Activated T-cell treated with anti-CD3 and anti-CD28 coated beads for 1 hour (primary cell): Measurements from ENCODE around the gene SORCS2.

Experiments used
- DNase-seq: peaks from one replicate; pipeline ENCODE4 v3.0.0-alpha.2; 2020; ENCODE audit warnings: low read depth

The SORCS2 gene

DNA sequence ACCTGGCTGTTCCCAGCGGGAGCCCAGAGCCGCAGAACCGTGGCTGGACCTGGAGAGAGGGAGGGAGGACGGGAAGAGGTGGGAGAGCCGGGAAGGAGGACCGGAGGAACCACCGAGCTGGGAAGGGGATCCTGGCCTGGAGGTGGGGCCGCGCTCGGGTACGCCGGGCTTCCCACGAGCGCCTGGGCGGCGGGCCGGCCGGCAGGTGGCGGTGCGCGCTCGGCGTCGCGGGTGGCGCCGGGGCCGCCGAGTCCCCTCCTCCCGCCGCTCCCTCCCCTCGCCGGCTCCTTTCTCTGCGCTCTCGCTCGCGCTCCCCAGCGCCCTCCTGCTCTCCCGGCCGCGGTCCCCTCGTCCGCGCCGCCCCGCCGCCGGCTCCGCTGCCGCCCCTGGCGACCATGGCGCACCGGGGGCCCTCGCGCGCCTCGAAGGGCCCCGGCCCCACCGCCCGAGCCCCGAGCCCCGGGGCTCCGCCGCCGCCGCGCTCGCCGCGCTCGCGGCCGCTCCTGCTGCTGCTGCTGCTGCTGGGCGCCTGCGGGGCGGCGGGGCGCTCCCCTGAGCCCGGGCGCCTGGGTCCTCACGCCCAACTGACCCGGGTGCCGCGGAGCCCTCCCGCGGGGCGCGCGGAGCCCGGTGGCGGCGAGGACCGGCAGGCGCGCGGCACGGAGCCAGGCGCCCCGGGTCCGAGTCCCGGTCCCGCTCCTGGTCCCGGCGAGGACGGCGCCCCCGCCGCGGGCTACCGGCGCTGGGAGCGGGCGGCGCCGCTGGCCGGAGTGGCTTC, at the start of gene SORCS2:
SORCS2 (plus strand) TSS at position 287 of the 778 bp plus-strand sequence.
- peak; percentile 11 for DNase-seq

DNA sequence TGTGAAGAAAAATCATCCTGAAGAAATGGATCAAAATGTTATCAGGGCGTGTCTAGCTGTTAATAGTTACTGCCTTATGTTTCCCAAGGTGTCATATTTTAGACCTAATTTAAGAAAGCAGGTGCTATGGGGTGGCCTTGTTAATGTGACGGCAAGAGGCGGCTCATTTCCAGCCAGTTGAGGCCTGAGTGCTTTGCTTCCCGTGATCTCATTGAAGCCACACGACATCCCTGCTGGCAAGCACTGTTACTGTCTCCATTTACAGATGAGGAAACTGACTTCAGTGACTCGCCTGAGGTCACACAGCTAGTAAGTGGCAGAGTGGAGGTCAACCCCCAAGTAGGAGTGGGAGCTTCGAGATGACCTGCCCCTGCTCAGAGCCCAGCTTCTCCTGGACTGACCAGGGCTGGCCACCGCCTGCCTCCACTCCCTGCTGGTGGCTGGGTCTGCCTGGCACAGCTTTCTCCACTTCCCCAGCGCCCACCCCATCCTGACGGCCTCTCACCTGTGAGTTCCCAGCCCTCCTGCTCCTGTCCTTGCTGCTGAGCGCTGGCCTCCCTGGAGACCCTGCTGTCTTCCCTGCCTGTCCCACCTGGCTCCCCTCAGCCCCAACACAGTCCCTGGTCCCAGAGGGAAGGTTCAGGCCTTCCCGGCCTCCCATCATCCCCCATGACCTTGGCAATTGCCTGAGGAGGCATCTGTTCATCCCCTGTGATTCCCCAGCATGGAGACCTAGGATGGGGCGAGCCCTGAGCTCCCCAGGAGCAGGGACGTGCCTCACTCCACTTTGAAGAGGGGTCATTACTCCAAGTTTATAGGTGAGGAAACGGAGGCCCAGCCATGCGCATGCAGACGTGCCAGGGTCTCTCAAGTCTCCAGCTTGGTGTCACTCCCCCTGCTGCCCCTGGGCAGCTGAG, 47.7 kb upstream of the SORCS2 start:
- no peak for DNase-seq

DNA sequence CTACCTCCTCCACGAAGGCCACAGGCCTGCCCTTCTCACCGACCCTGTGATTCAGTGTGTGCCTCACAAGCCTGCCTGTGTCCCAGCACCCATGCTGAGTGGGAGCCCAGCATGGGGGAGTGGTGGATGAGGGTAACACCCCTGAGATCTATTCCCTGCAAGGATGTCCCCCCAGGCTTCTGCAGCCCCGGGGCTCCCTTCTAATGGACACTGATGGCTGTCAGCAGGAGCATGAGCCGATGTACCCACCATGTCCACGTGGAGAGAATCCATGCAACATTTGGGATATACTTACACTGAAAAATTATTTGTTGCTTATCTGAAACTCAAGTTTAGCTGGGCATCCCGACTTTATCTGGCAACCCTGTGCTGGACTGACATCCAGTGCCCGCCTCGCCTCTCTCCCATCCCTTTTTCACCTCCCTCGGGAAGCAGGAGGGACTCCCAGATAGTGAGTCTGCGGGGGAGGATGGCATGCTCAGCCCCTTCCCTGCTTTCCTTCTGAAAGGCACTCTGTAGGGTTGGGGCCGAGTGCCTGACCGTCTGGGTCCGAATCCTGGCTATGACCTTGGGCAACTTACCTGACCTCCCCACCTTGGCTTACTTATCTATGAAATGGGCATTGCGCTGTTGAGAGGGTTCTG, 46.9 kb upstream of the SORCS2 start:
- no peak for DNase-seq

DNA sequence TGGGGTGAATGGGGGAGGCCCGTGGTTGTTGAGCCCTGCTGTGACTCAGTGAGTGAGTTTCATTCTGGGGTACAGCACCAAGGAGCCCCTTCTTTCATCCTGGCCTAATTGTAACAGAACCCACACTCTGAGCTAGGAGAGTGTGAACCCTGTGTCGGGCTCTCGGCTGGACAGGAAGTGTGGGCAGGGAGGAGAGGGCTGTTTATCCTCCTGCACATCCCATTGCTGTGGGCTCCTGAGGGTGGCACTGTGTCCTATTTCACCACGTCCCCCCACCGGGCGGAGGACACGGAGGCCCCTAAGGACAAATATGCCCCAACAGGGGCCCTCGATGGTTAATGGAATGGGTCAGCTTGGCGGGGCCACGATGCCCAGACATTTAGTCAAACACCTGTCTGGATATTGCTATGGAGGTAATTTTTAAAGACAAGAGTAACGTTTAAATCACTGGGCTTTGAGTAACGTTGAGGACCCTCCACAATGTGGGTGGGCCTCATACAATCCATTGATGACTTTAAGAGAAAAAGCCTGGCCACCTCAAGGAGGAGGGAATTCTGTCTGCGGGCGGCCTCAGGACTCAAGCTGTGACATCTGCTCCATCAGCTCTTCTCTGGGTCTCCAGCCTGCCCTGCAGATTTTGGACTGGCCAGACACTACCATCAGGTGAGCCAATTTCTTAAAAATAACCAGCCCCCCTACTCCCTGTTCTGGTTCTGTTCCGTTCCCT, 46.1 kb upstream of the SORCS2 start:
- no peak for DNase-seq

DNA sequence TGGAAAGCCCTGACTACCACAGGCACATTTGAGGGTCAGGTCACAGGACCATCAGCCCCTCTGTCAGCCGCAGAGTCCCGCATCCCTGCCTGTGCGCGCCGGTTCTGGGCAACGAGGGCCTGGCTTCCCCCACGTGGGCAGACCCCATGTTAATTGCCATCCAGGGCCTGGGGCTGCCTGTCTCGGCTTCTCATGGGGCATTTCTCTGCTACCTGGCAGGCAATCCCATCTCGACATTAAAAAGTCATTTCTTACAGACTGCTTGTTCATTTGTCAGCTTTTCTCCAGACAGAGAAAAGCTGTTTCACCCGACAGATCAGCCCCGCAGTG, 45.6 kb upstream of the SORCS2 start:
- no peak for DNase-seq

DNA sequence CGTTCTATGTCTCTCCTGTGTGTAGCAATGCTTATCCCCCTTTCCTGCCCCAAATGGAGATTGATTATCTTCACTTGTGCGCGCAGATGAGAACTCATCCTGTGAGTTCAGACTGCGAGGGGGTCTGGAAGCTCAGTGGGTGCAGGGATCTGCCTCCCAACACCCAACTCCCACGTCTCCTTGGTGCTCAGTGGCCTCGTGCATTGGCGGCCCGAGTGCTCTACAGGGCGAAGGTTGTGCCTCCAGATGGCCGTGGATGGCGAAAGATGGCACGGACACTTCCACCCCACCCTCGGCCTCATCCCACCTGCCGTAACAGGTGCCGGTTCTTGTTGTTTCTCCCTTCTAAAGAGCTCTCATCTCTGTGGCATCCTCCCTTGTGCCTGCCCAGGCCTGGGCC, 45.1 kb upstream of the SORCS2 start:
- DNase-seq: no peak

DNA sequence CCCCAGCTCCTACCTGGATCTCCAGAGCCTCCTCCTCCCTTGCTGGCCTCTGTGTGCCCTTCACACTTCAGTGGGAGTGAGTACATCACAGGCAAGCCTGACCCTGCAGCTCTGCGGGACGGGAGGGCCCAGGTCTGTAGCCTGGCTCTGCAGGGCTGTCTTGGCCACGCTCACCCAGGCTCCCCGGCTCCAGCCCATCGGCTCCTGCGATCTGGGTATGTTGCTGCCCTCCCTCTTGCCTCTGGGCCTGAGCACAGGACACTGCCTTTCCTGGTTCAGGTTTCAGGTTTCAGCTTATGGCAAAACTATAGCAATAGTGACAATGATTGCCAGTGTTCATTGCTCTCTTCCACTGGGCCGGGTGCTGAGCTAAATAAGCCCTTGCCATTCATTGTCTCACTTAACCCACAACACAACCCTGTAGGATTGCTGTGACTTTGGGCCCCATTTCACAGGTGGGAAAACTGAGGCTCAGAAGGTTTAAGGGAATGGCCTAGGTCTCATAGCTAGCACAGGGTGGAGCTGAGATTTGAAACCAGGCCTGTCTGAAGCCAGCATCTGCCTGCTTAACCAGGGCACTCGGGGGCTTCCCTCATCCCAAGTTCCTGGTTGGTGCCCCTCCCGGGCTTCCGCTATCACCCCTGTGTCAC, 44.6 kb upstream of the SORCS2 start:
- no peak for DNase-seq

DNA sequence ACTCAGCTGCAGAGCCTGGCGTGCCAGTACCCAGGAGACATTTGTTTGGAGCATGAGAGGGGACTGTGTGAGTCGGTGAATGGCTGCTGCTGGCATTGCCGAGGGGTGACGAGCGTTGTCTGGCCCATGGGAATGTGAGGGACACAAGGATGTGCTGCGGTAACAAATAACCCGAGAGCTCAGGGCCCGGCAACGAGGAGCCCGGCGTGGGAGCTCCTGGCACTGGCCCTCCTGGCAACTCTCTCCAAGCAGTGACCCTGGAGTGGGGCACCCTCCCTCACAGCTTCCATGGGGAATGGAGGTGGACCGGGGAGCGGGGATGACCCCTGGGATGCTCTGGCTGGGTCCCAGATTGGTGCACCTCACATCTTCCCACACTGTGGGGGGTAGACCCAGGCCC, 44.0 kb upstream of the SORCS2 start:
- no peak for DNase-seq

DNA sequence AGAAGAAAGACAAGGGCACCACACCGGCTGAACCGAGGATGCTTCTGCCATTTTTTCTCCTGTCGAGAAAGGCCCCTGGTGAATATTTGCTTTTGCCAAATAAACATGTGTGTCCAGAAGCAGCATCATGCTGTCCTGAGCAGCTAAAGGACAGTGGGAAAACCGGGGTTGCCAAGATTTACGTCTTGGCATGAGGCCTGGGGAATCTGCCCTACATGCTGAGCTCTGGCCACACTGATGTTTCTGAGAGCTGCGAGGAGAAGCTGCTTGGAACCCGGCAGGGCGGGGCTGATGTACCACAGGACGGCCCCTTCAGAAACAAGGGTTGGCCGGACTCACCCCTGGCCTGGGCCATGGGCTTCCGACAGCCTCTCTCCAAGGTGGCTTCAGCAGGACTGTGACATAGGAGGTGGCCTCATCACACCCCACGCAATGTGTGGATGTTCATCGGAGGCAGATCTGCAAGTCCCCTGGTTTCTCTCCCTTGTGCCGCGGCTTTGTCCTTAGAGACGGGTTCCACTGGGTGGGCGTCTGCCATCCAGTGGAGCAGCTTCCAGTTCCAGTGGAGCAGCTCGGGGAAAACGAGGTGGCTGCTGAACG, 42.2 kb upstream of the SORCS2 start:
- DNase-seq: no peak

DNA sequence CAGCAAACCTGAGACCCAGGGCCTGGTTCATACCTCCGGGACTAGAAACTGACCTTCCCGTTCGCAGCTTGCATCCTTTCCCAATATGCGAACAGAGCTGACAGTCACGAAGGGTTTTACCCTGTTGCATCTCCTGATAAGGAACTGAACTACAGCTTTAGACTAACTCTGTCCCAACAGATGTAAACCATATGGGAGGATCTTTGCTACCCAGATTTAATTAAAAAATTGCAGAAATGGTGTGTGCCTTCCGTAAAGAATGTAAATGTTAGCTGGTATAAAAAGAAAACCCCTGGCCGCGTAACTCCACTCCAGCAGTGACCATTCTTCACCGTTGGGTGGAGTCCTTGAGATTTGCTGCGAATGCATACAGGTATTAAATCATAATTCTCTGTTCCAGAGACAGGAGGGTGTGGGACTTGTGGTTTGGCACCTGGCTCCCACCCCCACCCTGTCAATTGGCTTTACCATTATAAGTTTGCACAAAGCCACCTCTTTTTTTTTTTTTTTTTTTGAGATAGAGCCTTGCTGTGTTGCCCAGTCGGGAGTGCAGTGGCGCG, 40.6 kb upstream of the SORCS2 start:
- no peak for DNase-seq

DNA sequence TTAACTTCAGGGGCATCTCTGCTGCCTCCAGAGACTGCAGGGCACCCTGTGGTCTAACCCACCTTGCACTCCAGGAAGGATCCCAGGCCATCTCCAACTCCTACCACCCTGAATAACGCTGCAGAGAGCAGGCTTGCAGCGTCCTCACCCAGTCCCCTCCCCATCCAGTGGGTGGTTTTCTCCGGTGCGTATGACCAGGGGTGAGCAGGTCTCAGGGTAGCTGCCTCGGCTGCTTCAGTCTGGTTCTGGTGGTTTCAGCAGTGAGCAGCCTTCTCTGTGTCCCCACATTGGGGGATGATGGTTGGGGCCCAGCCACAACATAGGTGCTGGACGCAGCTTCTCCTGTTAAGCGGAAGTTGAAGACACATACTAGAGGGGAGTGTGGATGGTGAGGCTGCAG, 38.6 kb upstream of the SORCS2 start:
- DNase-seq: no peak

DNA sequence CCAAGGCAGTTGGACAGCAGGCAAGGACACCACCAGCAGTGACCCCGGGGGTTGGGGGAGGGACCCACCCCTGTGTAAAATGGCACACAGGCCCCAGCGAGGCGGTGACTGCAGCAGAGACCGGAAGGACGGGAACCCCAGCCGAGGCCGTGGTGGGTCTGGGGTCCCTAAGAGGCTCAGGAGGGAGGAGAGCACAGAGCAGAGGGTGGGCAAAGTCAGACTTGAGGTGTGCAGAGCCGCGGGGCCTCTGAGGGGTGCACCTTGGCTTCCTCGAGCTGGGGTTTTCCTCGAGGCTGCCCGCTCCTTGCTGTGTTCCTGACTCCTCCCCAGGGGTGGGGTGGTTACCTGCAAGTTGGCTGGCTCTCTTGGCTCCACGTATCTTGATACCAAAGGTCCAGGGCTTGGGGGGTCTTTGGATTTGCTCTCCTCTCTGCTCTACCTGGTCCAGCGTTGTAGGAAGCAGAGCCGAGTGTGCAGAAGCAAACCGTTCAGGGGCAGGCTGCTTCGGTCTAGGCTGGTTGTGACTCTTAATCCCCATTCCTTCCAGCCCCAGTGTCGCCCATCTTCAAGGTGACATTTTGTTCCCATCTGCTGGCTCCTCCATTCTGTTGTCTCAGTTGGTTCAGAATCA, 37.9 kb upstream of the SORCS2 start:
- no peak for DNase-seq

DNA sequence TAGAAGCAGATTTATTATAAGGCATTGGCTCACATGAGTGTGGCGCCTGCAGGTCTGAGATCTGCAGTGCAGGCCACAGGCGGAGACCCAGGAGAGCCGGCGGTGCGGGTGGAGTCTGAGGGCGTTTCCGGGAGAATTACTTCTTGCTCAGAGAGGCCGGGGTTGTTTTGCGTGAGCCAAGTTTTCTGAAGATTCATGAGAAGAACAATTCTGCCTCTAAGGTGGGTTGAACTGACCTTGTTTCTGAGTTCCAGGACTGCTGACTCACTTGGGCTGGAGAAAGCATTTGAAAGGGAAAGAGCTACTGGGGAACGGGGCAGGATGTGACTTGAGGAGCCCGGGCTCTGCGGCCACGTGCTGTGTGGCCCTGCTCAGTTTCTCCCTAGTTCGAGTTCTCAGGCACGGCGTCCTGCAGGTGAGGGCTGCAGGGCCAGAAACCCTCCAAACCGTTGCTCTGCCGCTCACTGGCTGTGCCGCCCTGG, 36.7 kb upstream of the SORCS2 start:
- no peak for DNase-seq

DNA sequence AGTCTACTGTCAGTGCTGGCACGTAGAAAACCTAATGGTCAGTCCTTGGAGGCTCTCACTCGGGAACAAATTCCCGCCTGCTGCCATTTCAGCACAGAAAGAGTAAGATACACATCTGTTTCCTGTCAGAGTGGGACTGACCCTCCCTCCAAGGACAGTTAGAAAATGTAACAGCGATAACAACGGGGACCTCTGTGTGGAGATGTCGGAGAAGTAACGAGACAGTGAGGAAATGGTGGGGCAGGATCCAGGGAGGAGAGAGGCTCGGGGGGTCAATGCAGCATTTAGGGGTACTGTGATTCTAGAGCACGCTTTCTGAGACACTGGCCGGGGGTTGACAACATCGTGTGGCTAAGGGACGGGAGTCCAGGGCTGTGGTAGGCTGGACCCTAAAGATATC, 36.0 kb upstream of the SORCS2 start:
- DNase-seq: no peak

DNA sequence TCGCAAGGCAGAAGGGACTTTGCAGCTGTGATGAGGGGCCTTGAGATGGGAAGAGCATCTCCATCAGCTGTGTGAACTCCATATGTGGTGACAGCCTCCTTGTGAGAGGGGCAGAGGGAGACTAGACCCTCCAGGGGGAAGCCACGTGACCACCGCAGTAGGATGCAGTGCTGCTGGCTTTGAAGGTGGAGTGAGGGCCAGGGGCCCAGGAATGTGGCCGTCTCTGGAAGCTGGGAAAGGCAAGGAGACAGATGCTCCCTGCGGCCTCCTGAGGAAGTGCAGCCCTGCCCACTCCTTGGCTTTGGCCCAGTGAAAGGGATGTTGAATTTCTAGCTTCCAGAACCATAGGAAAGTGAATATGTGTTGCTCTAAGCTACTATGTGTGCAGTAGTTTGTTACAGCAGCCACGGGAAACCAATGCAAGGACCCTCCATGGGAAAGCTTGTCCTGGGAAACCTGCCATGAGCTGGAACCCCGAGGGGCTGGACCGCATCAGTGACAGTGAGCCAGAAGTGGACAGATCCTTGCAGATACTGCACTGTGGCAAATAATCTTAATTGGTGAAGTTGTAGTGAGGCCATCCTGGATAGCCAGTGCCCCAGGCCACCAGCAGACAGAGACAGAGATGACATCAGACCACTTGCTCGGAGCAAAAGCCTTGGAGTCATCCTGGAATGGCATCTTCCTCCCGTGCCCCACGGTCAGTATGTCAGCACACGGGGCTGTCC, 35.4 kb upstream of the SORCS2 start:
- DNase-seq: no peak

DNA sequence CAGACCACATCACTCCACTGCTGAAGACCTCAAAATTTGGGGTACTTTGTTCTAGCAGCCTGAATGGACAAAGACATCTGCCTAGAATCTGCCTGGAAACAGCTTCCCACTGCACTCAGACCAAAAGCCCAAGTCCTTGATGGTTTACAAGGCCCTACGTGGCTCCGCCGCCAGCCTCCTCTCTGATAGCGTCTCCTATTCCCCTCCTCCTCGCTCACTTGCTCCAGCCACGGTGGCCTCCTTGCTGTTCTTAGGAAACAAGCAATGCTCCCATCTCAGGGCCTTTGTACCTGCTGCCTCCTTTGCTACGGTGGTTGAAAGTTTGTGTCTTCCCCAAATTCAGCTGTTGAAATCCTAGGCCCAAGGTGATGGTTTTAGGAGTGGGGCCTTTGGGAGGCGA, 34.7 kb upstream of the SORCS2 start:
- DNase-seq: no peak

DNA sequence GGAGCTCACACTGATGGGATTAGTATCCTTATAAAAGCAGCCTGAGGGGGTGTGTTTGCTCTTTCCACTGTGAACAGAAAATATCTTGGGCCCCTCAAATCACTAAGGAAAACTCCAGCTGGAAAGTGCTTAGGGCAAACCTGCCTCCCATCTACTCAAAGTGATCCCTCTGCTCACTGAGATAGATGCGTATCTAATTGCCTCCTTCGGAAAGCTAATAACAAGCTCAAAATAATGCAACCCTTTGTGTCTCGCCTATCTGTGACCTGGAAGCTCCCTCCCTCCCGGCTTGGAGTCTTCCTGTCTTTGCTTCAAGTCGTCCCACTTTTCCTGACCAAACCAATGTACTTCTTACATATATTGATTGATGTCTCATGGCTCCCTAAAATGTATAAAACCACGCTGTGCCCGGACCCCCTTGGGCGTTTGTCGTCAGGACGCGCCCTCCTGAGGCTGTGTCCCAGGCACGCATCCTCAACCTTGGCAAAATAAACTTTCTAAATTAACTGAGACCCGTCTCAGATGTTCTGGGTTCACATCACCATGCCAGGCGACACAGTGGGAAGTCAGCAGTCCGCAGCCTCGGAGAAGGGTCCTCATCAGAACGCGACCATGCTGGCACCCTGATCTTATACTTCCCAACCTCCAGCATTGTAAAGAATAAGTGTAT, 34.1 kb upstream of the SORCS2 start:
- DNase-seq: no peak

DNA sequence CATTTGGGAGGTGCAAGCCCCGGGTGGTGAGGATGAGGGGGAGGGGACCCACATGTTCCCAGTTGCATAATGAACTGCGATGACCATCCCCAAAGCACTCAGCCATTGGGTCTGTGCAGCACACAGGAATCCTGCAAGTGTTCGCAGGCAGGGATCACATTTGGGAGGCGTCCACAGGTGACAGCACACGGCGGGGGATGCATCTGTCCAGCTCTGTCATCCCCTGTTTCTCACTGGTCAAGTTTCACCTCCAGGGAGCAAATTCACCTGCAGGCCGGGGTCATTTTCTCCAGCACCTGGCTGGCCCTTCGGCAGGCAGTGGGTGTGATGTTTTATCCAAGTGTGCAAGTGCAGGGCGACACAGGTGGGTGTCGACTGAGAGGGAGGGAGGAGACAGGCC, 33.3 kb upstream of the SORCS2 start:
- no peak for DNase-seq

DNA sequence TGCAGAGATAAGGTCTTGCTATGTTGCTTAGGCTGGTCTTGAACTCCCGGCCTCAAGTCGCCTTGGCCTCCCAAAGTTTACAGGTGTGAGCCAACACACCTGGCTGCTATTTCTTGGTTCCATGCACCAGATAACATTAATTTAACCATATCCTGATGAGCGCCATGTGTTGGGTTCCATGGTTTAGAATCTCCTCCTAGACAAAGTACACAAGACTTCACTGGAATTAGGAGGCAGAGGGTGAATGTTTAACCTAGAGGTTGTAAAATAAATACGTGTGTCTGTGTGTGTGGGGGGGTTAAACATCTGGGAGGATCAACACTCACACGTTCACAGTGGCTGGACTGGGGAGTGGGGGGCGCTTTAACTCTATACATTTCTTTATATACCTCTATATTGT, 32.4 kb upstream of the SORCS2 start:
- no peak for DNase-seq
